Measurements from ENCODE around the gene MCTP2. TPM values are rescaled to one million over a fixed set of nuclear protein-coding genes. Genes with fewer than 3 reads are reported as not detected.

Gene MCTP2
- total RNA-seq, 4 donors from 2014 or later: 24.6 to 78.1 (median 40.3) TPM

GRCh38 chr15:94412979-94413746 lies 181.8 kb downstream of the MCTP2 start:
- no peak for DNase-seq (ENCODE audit: low spot score)
- ATAC-seq (ENCODE audit: low FRiP score): no peak
- TF ChIP-seq, protein P1, sequence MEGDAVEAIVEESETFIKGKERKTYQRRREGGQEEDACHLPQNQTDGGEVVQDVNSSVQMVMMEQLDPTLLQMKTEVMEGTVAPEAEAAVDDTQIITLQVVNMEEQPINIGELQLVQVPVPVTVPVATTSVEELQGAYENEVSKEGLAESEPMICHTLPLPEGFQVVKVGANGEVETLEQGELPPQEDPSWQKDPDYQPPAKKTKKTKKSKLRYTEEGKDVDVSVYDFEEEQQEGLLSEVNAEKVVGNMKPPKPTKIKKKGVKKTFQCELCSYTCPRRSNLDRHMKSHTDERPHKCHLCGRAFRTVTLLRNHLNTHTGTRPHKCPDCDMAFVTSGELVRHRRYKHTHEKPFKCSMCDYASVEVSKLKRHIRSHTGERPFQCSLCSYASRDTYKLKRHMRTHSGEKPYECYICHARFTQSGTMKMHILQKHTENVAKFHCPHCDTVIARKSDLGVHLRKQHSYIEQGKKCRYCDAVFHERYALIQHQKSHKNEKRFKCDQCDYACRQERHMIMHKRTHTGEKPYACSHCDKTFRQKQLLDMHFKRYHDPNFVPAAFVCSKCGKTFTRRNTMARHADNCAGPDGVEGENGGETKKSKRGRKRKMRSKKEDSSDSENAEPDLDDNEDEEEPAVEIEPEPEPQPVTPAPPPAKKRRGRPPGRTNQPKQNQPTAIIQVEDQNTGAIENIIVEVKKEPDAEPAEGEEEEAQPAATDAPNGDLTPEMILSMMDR (IDR thresholded peaks at IDR 0.05): no peak

DNA sequence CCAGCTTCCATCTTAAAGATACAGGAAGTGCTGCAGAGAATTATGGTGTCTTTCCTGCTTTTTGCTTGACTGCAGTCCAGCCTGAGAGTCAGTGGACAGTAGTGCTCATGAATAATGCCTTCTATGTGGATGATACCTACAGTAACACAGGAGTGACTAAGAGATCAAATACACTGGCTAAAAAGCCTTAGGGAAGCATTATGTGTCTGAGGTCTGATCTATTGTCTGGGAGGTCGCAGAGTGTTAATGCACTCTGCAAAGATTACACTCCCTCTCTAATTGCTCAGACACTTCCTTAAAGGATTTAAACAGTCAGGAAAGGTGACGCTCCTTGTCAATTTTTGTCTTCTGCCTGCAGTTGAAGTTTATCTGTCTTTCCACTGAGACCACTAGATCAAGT lies 183.6 kb downstream of the MCTP2 start:
- TF ChIP-seq, protein P1 (IDR thresholded peaks at IDR 0.05): no peak
- DNase-seq (ENCODE audit: low spot score) (no peak), ATAC-seq (ENCODE audit: low FRiP score) (no peak)

GRCh38 chr15:94416267-94416666 lies 184.9 kb downstream of the MCTP2 start:
- no peak for ATAC-seq (ENCODE audit: low FRiP score)
- TF ChIP-seq, protein P1 (IDR thresholded peaks at IDR 0.05): no peak

DNA sequence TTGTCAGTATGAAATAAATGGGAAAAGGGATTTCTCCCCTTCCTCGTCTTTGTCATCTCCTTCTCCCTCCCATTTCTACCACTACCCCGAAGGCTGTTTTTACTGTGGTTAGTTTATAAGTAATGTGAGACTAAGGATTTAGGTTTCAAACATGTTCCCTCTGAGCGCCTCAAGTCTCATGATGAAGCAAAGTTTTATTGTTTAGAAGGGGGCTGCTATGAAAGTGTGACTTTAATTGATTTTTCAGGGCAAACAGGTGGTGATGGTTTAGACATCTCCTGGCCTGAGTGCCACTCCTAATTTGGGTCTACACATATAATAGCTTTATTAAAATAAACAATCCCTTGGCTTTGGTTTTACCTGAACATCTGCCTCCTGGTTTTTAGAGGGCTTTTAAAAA lies 185.5 kb downstream of the MCTP2 start:
- ATAC-seq (ENCODE audit: low FRiP score) (no peak), DNase-seq (ENCODE audit: low spot score) (no peak)
- TF ChIP-seq, protein P1 (IDR thresholded peaks at IDR 0.05): no peak

More at GRCh38 chr15:94416267-94416666, 184.9 kb downstream of the MCTP2 start:
- no peak for DNase-seq (ENCODE audit: low spot score)

DNA sequence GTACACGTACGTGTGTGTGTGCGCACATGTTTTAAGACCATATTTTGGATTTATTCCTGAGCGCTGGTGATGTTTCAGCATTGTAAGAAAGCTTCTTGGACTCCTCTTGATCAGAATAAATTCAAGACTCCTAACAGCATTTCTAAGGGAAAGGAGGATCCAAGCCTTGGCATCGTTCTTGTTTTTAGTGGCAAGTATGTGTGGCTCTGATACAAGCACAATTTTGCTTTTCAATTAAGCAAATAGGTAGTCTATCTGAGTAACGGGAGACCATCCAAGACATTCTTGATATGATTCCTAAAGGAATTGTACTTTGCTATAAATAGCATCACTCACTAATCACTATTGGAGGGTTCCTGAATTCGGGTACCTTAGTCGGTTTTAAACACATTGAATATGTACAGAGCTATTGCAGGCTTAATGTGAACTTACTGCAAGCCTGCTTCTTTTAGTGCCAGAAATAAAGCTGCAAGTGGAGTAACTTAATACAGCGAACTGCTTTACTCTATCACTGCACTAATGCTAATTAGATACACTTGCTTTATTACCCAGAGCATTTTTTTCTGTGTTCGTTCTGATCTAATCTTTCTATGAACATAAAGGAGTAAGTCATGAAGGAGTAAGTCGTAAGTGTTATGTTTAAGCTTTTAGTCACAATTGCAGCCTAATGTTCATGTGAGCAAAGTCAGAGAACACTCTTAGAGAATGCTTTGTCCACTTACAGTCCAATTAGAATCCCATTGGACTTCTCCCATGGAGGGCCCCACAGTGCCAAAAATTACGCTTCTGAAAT lies 186.3 kb downstream of the MCTP2 start:
- TF ChIP-seq, protein P1 (IDR thresholded peaks at IDR 0.05): no peak
- ATAC-seq (ENCODE audit: low FRiP score) (no peak), DNase-seq (ENCODE audit: low spot score) (no peak)

DNA sequence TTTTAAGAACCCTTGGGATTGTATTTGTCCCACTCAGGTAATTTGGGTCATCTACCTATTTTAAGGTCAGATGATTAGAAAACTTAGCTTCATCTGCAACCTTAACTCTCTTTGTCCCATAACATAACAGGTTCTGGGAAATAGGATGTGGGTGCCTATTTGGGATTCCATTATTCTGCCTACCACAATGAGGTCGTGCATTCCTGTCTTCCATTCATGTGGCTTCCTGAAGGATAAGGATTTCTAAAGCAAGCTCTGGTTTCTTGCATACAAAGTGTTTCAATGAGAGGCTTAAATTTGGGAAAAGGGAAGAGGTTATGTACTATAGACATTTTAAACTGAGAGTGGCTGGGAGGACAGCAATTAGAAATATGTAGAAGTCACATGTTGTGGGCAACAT lies 190.3 kb downstream of the MCTP2 start:
- ATAC-seq (ENCODE audit: low FRiP score) (no peak), DNase-seq (ENCODE audit: low spot score) (no peak)
- TF ChIP-seq, protein P1 (IDR thresholded peaks at IDR 0.05): no peak
